HG03139 (cell line): ENCODE data around the gene ZNF483.
"Not testable (repeated sequence)": the region's sequence is repeated elsewhere in the genome, so short reads cannot be mapped to it uniquely, and the experiment has no call there.

ENCODE experiments used
- ATAC-seq: cut with Tn5 transposase; IDR thresholded peaks from one replicate; pipeline ENCODE4 v1.9.1; 2021; ENCODE audit not compliant: unreplicated experiment

ZNF483 gene

GRCh38 chr9:111542497-111543254 lies 17.7 kb downstream of the ZNF483 start:
- no peak for ATAC-seq

- no peak for ATAC-seq
Observed at GRCh38 chr9:111548623-111549022, 23.6 kb downstream of the ZNF483 start.

- ATAC-seq = not testable (repeated sequence)
Observed at GRCh38 chr9:111555425-111555824, 30.4 kb downstream of the ZNF483 start.

GRCh38 chr9:111559000-111559610 lies 34.1 kb downstream of the ZNF483 start:
- no peak for ATAC-seq

GRCh38 chr9:111561165-111561719 lies 36.3 kb downstream of the ZNF483 start:
- ATAC-seq = no peak

GRCh38 chr9:111566234-111566633 lies 41.3 kb downstream of the ZNF483 start:
- ATAC-seq = no peak

- ATAC-seq = not testable (repeated sequence)
Observed at GRCh38 chr9:111568127-111568526, 43.1 kb downstream of the ZNF483 start.

- ATAC-seq = no peak
Observed at GRCh38 chr9:111572950-111573604, 48.1 kb downstream of the ZNF483 start.

GRCh38 chr9:111582888-111583287 lies 57.9 kb downstream of the ZNF483 start:
- ATAC-seq = no peak

- no peak for ATAC-seq
Observed at GRCh38 chr9:111586378-111586777, 61.4 kb downstream of the ZNF483 start.

- ATAC-seq = no peak
Observed at GRCh38 chr9:111588846-111589245, 63.9 kb downstream of the ZNF483 start.

GRCh38 chr9:111597852-111598732 lies 73.1 kb downstream of the ZNF483 start:
- ATAC-seq = no peak

GRCh38 chr9:111598733-111599091 lies 73.7 kb downstream of the ZNF483 start:
- no peak for ATAC-seq

- no peak for ATAC-seq
Observed at GRCh38 chr9:111599092-111599954, 74.3 kb downstream of the ZNF483 start, which contains the start of gene PTGR1. PTGR1 (minus strand) TSS chr9:111599647; CDS start chr9:111597422, 2,225 bp downstream.

GRCh38 chr9:111599955-111600343 lies 75.0 kb downstream of the ZNF483 start:
- ATAC-seq = no peak

GRCh38 chr9:111601237-111602018 lies 76.4 kb downstream of the ZNF483 start:
- ATAC-seq = no peak

- no peak for ATAC-seq
Observed at GRCh38 chr9:111603041-111603440, 78.1 kb downstream of the ZNF483 start.

GRCh38 chr9:111604054-111604615 lies 79.2 kb downstream of the ZNF483 start:
- ATAC-seq = no peak
